Muscle of leg (tissue), 11 donors: Measurements from ENCODE around the gene NES. TPM values are rescaled to one million over a fixed set of nuclear protein-coding genes. Genes with fewer than 3 reads are reported as not detected.

Source experiments
- DNase-seq: peaks from one replicate; pipeline ENCODE4 v3.0.0; 2013
- H3K27ac ChIP-seq: one replicate; pipeline ENCODE4 v1.5.1; 2013; ENCODE audit warnings: mild to moderate bottlenecking, low read length, control low read depth
- H3K27me3 ChIP-seq: one replicate; pipeline ENCODE4 v1.6.1; 2013; ENCODE audit warnings: low read length; ENCODE audit not compliant: control insufficient read depth, insufficient read depth
- H3K36me3 ChIP-seq: one replicate; pipeline ENCODE4 v1.6.1; 2013; ENCODE audit warnings: low read length; ENCODE audit not compliant: control insufficient read depth, insufficient read depth
- H3K4me1 ChIP-seq: one replicate; pipeline ENCODE4 v1.6.1; 2013; ENCODE audit warnings: low read length; ENCODE audit not compliant: control insufficient read depth, insufficient read depth
- H3K4me3 ChIP-seq: one replicate; pipeline ENCODE4 v1.5.1; 2013; ENCODE audit warnings: low read length, control low read depth
- H3K9me3 ChIP-seq: replicated peaks from 2 replicates; pipeline ENCODE4 v1.6.1; 2013; ENCODE audit warnings: low read depth, low read length; ENCODE audit not compliant: control insufficient read depth
- WGBS: methylation state at CpG from one replicate; pipeline ENCODE4 v1.1.5; 2013; ENCODE audit warnings: missing lambda C conversion rate; ENCODE audit not compliant: insufficient coverage; 5-methylcytosine and 5-hydroxymethylcytosine counted together
- polyA plus RNA-seq, 8 donors: library from polyadenylated mRNA; unstranded; fragments of 120-200 nt; gene quantifications; one replicate each; pipeline versions ENCODE4 v1.2.1 to v1.2.3, GENCODE V29; 2013; ENCODE audit warnings: inconsistent platforms in 1 of 8, low replicate concordance in 1 of 8; ENCODE audit not compliant: insufficient read length in 8 of 8, insufficient read depth in 1 of 8
- total RNA-seq: library from RNA; stranded (reverse); fragments of 120-200 nt; gene quantifications from one replicate; pipeline ENCODE4 v1.2.4, GENCODE V29; 2013

The NES gene
- total and polyA plus RNA-seq, 9 donors, result 590 to 1,263 (median 856) TPM

DNA sequence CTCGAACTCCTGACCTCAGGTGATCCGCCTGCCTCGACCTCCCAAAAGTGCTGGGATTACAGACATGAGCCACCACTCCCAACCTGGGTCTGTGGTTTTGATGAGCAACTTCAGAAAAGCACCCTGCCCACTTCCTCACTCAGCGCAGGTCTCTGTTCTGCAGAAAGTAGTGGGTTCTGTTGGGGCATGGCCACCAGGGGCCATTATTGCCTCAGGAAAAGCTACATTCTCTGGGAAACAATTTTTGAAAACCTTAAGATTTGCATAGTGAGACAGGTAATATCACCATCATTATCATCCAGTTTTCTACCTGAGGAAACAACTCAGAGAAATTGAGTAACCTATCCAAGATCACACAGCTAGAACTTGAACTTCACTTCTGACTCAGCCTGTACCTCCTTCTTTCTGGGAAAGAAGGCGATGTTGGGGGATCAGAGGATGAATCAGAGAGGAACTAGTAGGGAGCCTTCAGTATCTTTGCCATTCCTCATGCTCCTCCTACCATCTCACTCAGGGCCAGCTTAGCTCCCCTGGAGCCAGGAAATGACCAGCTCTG, 7.1 kb upstream of the NES start:
- no peaks in the 10 kb centered on the region for H3K9me3 ChIP-seq
- WGBS, result 94% methylated on average over 4 of the region's 5 CpGs
- H3K4me3 ChIP-seq, result no peak overlapping the region
- DNase-seq, result no peak
- peaks cover 5% of the 10 kb centered on the region for H3K4me1 ChIP-seq
- no peak overlapping the region for H3K27ac ChIP-seq
- H3K27me3 ChIP-seq, result peaks cover 29% of the 10 kb centered on the region
- no peaks in the 10 kb centered on the region for H3K36me3 ChIP-seq

DNA sequence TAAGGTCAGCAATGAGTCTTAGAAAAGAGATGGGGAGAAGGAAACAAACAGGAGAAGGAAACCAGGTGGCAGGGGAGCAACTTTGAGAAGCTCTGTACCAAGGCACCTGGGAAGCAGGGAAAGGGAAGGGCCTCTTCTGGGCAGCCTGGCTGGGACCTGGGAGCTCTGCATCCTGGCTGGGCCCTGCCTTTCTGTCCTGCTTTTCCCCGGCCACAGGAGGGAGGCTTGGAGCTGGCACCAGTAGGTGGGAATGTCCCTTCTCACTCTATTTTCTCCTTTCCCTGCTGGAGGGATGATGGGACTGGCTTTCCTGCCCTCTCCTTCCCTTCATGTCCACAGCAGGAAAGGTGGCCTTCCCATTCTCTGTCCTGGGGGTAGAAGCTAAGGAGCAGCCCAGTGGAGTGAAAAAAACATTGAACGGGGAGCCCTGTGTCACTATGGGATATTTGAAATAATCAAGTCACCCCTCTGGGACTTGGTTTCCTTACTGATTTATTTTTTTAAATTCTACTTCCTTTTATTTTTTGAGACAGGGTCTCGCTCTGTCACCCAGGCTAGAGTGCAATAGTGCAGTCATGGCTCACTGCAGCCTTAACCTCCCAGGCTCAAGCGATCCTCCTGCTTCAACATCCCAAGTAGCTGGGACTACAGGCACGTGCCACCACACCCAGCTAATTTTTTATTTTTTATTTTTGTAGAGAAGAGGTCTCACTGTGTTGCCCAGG, 5.1 kb upstream of the NES start:
- Histone ChIP-seq H3K9me3 (no peaks in the 10 kb centered on the region), H3K4me1 (peaks cover 10% of the 10 kb centered on the region), H3K27ac (no peak overlapping the region), H3K4me3 (no peak overlapping the region), H3K27me3 (peaks cover 32% of the 10 kb centered on the region), H3K36me3 (no peaks in the 10 kb centered on the region)
- WGBS, result 100% methylated on average over 1 of the region's 5 CpGs
- DNase-seq, result no peak

DNA sequence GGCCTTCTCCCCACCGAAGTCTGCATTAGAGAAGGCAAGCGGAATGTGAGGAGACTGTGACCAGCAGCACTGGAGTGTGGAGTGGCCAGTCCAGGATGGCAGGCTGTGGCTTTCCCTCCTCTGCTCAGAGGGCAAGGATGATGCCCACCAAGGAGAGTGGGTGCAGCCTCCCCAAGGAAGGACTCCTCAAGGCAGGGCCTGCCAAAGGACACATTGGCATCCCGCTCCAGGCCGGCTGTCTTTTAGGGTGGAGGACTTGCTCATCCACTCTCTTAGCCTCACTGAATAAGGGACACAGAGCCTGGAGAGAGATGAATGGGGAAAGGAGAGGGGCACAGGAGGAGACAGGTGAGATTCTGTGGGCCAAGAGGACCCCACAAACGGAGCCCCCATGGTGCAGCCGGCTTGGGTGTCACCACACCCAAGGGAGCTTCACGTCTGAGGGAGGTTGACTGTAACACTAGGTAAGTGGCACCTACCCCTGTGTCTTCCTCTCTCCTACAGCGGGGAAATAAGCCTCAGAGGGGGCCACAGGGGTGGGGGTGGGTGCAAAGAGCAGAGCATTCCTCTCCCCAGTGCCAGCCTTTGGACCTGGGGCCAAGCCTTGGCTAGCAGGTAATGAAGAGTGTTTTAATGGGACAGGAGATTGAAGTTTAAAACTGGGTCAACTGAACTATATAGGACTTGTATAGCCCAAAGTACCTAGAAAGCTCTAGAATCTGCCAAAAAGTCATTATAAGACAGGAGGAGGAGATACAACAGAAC, 4.2 kb upstream of the NES start:
- Histone ChIP-seq H3K27ac (no peak overlapping the region), H3K36me3 (no peaks in the 10 kb centered on the region), H3K9me3 (no peaks in the 10 kb centered on the region), H3K27me3 (peaks cover 32% of the 10 kb centered on the region), H3K4me1 (peaks cover 11% of the 10 kb centered on the region), H3K4me3 (no peak overlapping the region)
- no peak for DNase-seq
- WGBS, result 100% methylated on average over 1 of the region's 8 CpGs

DNA sequence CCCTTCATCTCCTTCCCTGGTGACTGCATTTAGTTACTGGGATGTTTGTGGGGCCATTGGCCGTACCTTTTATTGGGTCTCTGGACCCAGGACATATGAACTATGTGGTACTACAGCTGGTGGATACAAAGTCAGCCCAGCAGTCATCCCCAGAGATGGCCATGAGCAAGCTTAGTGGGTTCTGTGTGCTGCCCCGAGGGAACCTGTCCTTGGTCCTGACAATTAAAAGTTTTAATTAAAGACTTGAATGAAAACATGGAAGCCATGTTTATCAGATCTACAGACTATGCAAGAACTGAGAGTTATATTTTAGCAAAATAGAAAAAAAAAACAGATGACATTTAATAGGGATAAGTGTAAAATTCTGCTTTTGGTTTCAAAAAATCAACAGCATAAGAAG, 2.8 kb upstream of the NES start:
- no peak overlapping the region for H3K27ac ChIP-seq
- H3K4me1 ChIP-seq, result peaks cover 20% of the 10 kb centered on the region
- H3K4me3 ChIP-seq, result no peak overlapping the region
- H3K36me3 ChIP-seq, result peaks cover 10% of the 10 kb centered on the region
- no peaks in the 10 kb centered on the region for H3K9me3 ChIP-seq
- H3K27me3 ChIP-seq, result peaks cover 35% of the 10 kb centered on the region
- WGBS, result no CpG with 5 or more reads among the region's 2 CpGs
- no peak for DNase-seq

DNA sequence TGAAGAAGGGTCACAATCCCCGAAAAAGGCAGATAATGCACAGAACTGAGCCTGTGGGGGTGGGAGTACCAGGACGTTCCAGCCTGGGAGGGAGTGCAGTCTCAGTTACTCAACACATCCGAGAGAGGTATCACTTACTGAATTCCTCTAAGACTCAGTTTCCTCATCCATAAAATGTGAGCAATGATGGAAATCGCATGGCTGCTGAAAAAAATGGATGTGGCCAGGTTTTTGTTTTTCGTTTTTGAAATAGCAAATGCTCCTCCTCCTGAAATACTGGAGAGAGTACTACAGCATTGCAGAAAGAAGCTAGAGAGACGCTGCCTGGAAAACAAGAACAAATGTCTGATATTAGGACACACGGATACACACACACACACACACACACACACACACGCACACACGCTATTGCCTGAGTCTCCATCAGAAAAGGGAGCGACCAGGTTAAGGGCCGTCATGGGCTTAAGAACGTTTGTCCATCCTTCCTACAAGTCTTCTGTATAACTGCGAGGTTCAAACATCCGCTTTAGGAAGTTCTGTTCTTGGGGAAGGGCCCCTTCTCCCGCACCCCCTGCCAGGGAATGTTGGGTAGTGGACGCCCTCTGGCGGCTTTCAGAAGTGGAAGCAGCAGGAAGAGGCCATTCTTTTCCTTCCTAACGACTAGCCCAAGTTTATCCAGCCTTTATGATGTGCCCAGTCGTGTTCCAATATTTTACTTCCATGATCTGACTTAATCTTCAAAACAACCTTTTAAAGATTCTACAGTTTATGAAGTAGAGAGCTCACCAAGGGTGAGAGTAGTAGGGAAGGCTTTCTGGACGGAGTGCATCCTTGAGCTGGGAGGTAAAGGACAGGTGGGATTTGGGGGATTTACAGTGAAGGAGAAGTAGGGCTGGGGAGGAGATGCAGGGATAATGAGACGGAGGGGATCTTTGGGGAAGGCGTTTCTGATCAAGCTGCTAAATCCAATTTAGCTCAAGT, 699 bp upstream of the NES start:
- Histone ChIP-seq H3K27me3 (peaks cover 24% of the 10 kb centered on the region), H3K4me3 (peak overlapping the region; percentile 96), H3K4me1 (peaks cover 42% of the 10 kb centered on the region), H3K27ac (peak overlapping the region; percentile 95), H3K9me3 (no peaks in the 10 kb centered on the region), H3K36me3 (peaks cover 32% of the 10 kb centered on the region)
- peak; percentile 95 for DNase-seq
- under 1% methylated on average over 9 of the region's 22 CpGs for WGBS

DNA sequence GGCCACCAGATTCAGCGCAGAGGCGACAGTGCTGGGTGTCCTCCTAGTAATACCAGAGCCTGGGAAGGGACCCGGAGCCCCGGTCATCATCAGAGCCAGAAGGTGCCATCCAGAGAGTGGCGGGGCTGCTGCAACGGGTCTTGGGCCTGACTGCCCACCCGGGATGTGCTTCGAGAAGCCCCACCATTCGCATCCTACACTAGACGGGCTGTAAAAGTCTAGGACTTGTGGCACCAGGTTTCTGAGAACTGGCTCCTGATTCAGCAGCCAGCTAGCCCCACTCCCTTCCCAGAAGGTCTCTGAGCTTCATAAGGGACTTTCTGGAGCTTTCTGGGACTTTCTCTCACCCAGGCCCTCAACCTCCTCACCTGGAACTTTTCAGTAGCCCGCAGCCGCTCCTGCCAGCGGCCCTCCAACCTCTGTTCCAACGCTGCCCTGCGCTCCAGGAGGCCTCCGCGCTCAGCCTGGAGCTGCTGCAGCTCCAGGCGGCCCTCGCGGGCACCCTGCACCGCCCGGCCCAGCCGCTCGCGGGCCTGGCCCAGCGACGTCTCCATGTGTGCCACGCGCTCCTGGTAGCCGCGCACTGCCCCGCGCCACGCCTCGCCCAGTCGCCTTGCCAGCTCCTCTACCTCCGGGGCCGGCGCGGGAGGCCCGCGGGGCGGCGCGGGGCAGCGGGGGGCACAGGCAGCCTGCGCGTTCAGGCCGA, 940 bp downstream of the NES start:
- peak overlapping the region; percentile 96 for H3K4me3 ChIP-seq
- H3K9me3 ChIP-seq, result no peaks in the 10 kb centered on the region
- no peak for DNase-seq
- H3K4me1 ChIP-seq, result peaks cover 51% of the 10 kb centered on the region
- H3K27me3 ChIP-seq, result peaks cover 16% of the 10 kb centered on the region
- H3K27ac ChIP-seq, result peak overlapping the region; percentile 95
- H3K36me3 ChIP-seq, result peaks cover 48% of the 10 kb centered on the region
- WGBS, result 2% methylated on average over 48 of the region's 49 CpGs

DNA sequence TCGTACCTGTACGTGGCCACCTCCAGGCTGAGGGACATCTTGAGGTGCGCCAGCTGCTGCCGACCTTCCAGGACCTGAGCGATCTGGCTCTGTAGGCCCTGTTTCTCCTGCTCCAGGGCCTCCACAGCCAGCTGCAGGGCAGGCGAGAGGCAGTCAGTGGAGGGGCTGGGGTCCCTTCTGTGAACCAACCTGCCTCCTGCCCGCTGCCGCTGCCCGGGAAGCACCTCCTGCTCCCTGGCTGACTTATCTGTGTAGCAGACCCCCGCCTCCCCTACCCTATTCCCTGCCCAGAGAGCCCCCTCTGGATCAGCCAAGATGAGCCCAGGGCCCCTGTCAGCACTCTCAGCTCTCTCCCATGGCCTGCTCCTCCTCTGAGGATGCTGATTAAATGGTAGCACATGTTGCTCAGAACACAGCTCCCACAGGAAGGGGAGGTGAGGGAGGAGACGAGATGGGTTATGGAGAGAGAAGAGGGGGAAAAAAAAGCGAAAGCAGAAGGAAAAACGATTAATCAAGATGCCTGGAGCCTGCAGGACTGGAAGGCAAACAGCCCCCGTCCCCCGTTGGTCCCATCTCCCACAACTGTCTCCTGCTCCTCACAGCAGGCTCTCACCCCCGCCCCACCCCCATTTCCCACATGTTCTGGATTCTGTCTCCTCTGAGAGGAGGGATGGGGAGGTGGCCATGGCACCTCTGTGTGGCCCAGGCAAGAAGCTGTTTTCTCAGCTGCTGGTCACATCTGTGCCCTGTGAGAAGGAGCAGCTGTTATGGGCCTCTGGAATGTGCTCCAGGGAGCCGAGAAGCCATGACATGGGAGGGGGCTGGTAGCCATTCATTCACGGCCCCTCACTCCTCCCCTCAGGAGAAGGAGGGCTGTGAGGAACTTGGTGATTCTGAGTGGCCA, 1.7 kb downstream of the NES start:
- peaks cover 56% of the 10 kb centered on the region for H3K36me3 ChIP-seq
- peak; percentile 86 for DNase-seq

DNA sequence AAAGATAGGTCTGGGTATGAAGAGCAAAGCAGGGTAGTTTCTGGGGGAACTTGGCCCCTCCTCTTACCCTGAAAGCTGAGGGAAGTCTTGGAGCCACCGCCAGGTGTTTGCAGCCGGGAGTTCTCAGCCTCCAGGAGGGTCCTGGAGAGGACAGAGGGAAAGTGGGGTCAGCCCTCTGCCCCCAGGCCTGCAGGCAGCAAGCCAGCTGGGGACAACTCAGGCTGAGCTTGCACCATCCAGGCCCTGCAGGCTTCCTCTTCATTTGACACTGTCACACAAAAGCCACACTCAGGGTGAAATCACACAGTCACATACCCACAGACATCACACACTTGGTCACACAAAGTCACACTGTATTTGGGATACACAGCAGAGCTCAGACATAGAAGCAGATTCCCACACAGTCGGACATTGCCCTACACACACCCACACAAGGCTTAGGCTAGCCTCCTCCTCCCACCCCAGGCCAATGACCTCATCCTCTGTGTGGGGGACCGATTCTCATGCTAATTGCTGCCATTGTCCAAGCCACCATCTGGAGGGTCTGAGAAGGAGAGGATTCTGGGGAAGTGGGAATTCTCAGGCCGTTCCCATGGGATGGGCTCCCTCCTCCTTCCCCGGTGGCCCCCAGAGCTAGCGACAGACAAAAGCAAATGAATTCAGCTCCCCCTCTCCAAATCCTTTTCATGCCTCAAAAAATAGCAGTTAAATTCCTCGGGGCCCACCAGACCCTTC, 3.7 kb downstream of the NES start:
- Histone ChIP-seq H3K36me3 (peaks cover 61% of the 10 kb centered on the region), H3K4me3 (peak overlapping the region; percentile 96), H3K4me1 (peaks cover 78% of the 10 kb centered on the region), H3K27ac (peak overlapping the region; percentile 95), H3K27me3 (peaks cover 10% of the 10 kb centered on the region), H3K9me3 (no peaks in the 10 kb centered on the region)
- 31% methylated on average over 4 of the region's 8 CpGs for WGBS
- DNase-seq, result peak; percentile 44

More for the DNA sequence above, 1.7 kb downstream of the NES start:
- H3K4me3 ChIP-seq, result peak overlapping the region; percentile 96
- WGBS, result 33% methylated on average over 6 of the region's 18 CpGs
- peaks cover 13% of the 10 kb centered on the region for H3K27me3 ChIP-seq
- H3K4me1 ChIP-seq, result peaks cover 59% of the 10 kb centered on the region
- H3K27ac ChIP-seq, result peak overlapping the region; percentile 95
- H3K9me3 ChIP-seq, result no peaks in the 10 kb centered on the region
